OCI-LY7 (cell line): ENCODE measurements around the gene CNTNAP5. TPM values are rescaled to one million over a fixed set of nuclear protein-coding genes. Genes with fewer than 3 reads are reported as not detected.

ENCODE experiments used
- BruUV-seq: library from RNA; stranded (reverse); fragments of 400-500 nt; replicated peaks from 2 replicates; lab custom pipeline; 2021; lab: Mats Ljungman, UMichigan
- CTCF ChIA-PET: fragments of 300-600 bp; sonication (Branson Sonifier 250); formaldehyde crosslinking; loops from one replicate; lab custom pipeline; 2022; ENCODE audit warnings: antibody characterized with exemption; ENCODE audit not compliant: unreplicated experiment; lab: Charles Lee
- POLR2A ChIA-PET: fragments of 300-600 bp; sonication (Branson Sonifier 250); formaldehyde crosslinking; loops from one replicate; lab custom pipeline; 2022; ENCODE audit warnings: antibody characterized with exemption; lab: Charles Lee
- DNase-seq: peaks from one replicate; pipeline ENCODE4 v3.0.0-alpha.2; 2015; ENCODE audit warnings: low spot score
- H2AFZ ChIP-seq: fragments of 200-600 bp; sonication (generic), shearing (Covaris generic); 2 replicates; pipeline ENCODE4 v1.6.1; 2014; ENCODE audit warnings: mild to moderate bottlenecking, antibody characterized with exemption, low read length, moderate library complexity
- H3K27ac ChIP-seq: fragments of 200-600 bp; sonication (generic); 2 replicates; pipeline ENCODE4 v1.5.1; 2014; ENCODE audit warnings: mixed run types, low read depth, mild to moderate bottlenecking, moderate library complexity, low read length, inconsistent platforms; ENCODE audit not compliant: poor library complexity, severe bottlenecking
- H3K36me3 ChIP-seq: fragments of 200-600 bp; sonication (generic); 2 replicates; pipeline ENCODE4 v1.6.1; 2014; ENCODE audit warnings: mild to moderate bottlenecking, antibody characterized with exemption, low read length, moderate library complexity, mixed read lengths; ENCODE audit not compliant: insufficient read depth
- H3K4me1 ChIP-seq: fragments of 200-600 bp; sonication (generic); 2 replicates; pipeline ENCODE4 v1.5.1; 2014; ENCODE audit warnings: mild to moderate bottlenecking, low read length; ENCODE audit not compliant: insufficient read depth, poor library complexity, severe bottlenecking
- H3K4me2 ChIP-seq: fragments of 200-600 bp; sonication (generic); 2 replicates; pipeline ENCODE4 v1.6.1; 2014; ENCODE audit warnings: mild to moderate bottlenecking, low read length
- H3K4me3 ChIP-seq: fragments of 200-600 bp; sonication (generic); 2 replicates; pipeline ENCODE4 v1.5.1; 2014; ENCODE audit warnings: mild to moderate bottlenecking, low read depth, low read length; ENCODE audit not compliant: poor library complexity, severe bottlenecking
- H3K79me2 ChIP-seq: fragments of 200-600 bp; sonication (generic); 2 replicates; pipeline ENCODE4 v1.6.1; 2016; ENCODE audit warnings: low read depth, mild to moderate bottlenecking, low read length, moderate library complexity, mixed read lengths; ENCODE audit not compliant: insufficient read depth
- H3K9me2 ChIP-seq: fragments of 200-600 bp; sonication (generic); 2 replicates; pipeline ENCODE4 v1.6.1; 2016; ENCODE audit warnings: mild to moderate bottlenecking, low read length, mixed read lengths; ENCODE audit not compliant: insufficient read depth
- H3K9me3 ChIP-seq: fragments of 200-600 bp; sonication (generic); 2 replicates; pipeline ENCODE4 v1.6.1; 2014; ENCODE audit warnings: mild to moderate bottlenecking, mixed run types, low read length, mixed read lengths
- H4K20me1 ChIP-seq: fragments of 200-600 bp; sonication (generic); 2 replicates; pipeline ENCODE4 v1.6.1; 2014; ENCODE audit warnings: mild to moderate bottlenecking, antibody characterized with exemption, low read length, moderate library complexity, mixed read lengths; ENCODE audit not compliant: insufficient read depth
- CTCF ChIP-seq: fragments of 200-600 bp; sonication (generic); conservative IDR thresholded peaks from 2 replicates; pipeline ENCODE4 v1.5.1; 2014; ENCODE audit warnings: mild to moderate bottlenecking, antibody characterized with exemption, low read length, moderate library complexity, mixed read lengths
- EZH2phosphoT487 ChIP-seq: fragments of 200-600 bp; sonication (generic); IDR thresholded peaks from 2 replicates; pipeline ENCODE4 v1.6.1; 2018; ENCODE audit warnings: low read depth, borderline replicate concordance, mild to moderate bottlenecking, mixed run types, antibody characterized with exemption, low read length, moderate library complexity, mixed read lengths
- intact Hi-C: fragments of 100-400 bp; cut with micrococcal nuclease; formaldehyde crosslinking; loops from one replicate; pipeline ENCODE4 v1.10.0; 2022; ENCODE audit not compliant: unreplicated experiment
- total RNA-seq, 2 experiments: library from RNA; depleted of rRNA in 1 of 2; stranded (reverse); fragments of >200 nt in 1 of 2; shearing (Covaris generic) in 1 of 2; gene quantifications; 2 replicates each; pipeline ENCODE4 v1.2.3, GENCODE V29; 2014 to 2022

CNTNAP5 gene
- total RNA-seq, 2 experiments from 2014 or later, result not detected

GRCh38 chr2:124559236-124559635 is 534.1 kb downstream of the CNTNAP5 start:
- CTCF ChIA-PET, result no interaction called here
- H3K79me2 ChIP-seq, result no peaks in the 10 kb centered on the region
- intact Hi-C loops, result no loop called here
- H3K27ac ChIP-seq, result no peak overlapping the region
- H3K36me3 ChIP-seq, result no peaks in the 10 kb centered on the region
- H2AFZ ChIP-seq, result no peak overlapping the region
- no peaks in the 10 kb centered on the region for H3K9me2 ChIP-seq
- BruUV-seq, result no TSS peak
- TF ChIP-seq EZH2phosphoT487 (no peak), CTCF (no peak)
- no peaks in the 10 kb centered on the region for H4K20me1 ChIP-seq
- H3K4me2 ChIP-seq, result no peak overlapping the region
- no peaks in the 10 kb centered on the region for H3K9me3 ChIP-seq
- no peak for DNase-seq
- no peak overlapping the region for H3K4me3 ChIP-seq
- POLR2A ChIA-PET, result no interaction called here
- H3K4me1 ChIP-seq, result no peaks in the 10 kb centered on the region

GRCh38 chr2:124560592-124561112 is 535.6 kb downstream of the CNTNAP5 start:
- CTCF ChIA-PET, result no interaction called here

More at GRCh38 chr2:124560592-124561112, 535.6 kb downstream of the CNTNAP5 start:
- no peak for DNase-seq
- Histone ChIP-seq H3K9me2 (no peaks in the 10 kb centered on the region), H3K4me2 (no peak overlapping the region), H3K27ac (no peak overlapping the region), H3K9me3 (no peaks in the 10 kb centered on the region), H4K20me1 (no peaks in the 10 kb centered on the region), H3K4me3 (no peak overlapping the region), H3K4me1 (no peaks in the 10 kb centered on the region), H3K36me3 (no peaks in the 10 kb centered on the region), H2AFZ (no peak overlapping the region), H3K79me2 (no peaks in the 10 kb centered on the region)
- TF ChIP-seq EZH2phosphoT487, result no peak
- TF ChIP-seq CTCF, result no peak
- POLR2A ChIA-PET, result interaction anchor here (0.8 to 0.9 kb wide), 2 partner anchors 14 to 30 kb away, joined by 3 read pairs; no protein-coding TSS in a partner anchor
- BruUV-seq, result no TSS peak
- intact Hi-C loops, result no loop called here
